Activated naive CD4-positive, alpha-beta T cell (primary cell): ENCODE data around the gene DLAT.
"Not testable (repeated sequence)": the region's sequence is repeated elsewhere in the genome, so short reads cannot be mapped to it uniquely, and the experiment has no call there.

ENCODE experiments used
- DNase-seq, 4 experiments: peaks; one replicate each; lab custom pipeline; 2025; lab: John Stamatoyannopoulos, UW

Gene DLAT

DNA sequence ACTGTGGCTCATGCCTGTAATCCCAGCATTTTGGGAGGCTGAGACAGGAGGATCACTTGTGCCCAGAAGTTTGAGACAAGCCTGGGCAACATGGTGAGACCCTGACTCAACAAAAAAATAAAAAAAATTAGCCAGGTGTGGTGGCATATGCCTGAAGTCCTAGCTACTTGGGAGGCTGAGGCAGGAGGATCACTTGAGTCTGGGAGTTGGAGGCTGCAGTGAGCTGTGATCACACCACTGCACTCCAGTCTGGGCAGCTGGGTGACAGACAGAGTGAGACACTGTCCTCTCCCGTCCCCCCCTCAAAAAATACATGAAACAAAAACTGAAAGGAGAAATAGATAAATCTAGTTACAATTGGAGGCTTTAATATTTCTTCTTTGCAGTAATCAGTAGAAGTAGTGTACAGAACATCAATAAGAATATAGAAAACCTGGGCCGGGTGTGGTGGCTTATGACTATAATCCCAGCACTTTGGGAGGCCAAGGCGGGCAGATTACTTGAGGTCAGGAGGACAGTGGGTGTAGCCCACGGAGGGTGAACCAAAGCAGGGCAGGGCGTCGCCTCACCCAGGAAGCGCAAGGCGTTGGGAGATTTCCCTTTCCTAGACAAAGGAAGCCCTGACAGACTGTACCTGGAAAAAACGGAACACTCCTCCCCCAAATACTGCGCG, 19.6 kb upstream of the DLAT start:
- DNase-seq, result no peak

DNA sequence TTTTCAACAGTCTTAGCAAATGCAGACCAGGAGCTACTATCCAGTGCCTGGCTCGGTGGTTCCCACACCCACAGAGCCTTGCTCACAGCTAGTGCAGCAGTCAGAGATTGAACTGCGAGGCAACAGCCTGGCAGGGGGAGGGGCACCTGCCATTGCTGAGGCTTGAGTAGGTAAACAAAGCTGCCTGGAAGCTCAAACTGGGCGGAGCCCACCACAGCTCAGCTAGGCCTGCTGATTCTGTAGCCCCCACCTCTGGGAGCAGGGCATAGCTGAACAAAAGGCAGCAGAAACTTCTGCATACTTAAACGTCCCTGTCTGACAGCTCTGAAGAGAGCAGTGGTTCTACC, 19.1 kb upstream of the DLAT start:
- not testable (repeated sequence) for DNase-seq

DNA sequence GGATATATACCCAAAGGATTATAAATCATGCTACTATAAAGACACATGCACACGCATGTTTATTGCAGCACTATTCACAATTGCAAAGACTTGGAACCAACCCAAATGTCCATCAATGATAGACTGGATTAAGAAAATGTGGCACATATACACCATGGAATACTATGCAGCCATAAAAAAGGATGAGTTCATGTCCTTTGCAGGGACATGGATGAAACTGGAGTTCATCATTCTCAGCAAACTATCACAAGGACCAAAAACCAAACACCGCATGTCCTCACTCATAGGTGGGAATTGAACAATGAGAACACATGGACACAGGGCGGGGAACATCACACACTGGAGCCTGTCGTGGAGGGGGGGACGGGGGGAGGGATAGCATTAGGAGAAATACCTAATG, 13.8 kb upstream of the DLAT start:
- not testable (repeated sequence) for DNase-seq

DNA sequence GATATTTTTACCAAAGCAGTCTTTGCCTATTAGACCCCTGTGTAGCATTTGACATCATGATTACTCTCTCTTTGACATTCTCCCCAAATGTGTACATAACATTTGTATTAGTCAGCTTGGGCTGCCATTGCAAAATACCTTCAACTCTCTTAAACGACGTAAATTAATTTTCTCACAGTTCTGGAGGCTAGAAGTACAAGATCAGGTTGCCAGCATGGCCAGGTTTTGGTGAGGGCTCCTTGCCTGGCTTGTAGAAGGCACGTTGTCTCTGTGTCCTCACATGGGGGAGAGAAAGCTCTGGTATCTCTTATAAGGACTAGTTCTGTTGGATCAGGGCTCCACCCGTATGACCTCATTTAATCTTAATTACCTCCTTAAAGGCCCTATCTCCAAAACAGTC, 12.3 kb upstream of the DLAT start:
- no peak for DNase-seq

DNA sequence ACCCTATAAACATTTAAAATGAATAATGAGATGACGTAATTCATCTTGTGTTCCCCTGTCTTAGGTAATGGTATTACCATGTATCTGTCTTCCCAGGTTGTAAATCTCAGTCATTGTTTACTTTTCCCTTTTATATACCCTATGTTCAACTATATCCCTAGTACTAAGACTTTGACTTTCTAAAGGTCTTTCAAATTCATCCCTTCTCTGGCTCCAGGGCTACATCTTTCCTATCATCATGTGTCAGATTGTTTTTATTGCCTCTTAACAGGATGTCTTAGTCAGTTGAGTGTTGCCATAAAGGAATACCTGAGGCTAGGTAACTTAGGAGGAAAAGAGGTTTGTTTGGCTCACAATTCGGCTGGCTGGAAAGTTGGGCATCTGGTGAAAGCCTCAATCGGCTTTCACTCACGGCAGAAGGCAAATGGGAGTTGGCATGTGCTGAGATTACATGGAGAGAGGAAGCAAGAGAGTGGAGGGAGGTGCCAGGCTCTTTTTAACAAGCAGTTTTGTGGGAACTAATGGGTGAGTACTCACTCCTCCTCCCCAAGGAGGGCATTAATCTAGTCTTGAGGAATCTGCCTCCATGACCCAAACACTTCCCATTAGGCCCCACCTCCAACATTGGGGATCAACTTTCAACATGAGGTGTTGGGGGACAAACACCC, 11.6 kb upstream of the DLAT start:
- DNase-seq, result no peak

DNA sequence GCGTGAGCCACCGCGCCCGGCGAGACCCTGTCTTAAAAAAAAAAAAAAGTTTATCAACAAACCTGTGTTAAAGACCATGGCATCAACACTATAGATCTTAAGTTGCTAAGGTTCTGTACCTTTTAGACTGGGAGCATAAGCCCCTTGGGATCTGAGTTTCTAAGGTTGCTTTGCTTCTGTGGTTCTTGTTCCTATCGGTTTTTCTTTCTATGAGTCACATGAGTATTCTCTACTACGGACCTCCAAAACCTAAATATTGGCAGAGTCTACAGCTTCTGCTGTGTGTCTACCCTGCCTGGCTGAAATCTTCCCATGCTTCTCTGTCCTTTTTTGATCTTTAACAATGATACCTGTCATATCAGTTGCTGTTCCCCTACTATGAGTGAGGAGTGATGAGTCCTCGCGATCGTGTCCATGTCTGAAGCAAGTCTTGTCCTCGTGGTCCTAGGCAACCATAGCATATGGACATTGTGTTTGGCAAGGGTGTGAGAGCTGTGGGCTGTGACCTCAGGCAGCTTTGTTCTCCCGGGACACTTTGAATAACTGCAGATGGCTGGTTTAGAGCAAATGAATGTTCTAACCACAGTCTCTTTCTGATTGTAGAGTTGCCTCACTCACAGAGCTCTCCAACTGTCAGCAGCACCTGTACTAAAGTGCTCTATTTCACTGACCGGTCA, 9.0 kb upstream of the DLAT start:
- DNase-seq, result no peak

DNA sequence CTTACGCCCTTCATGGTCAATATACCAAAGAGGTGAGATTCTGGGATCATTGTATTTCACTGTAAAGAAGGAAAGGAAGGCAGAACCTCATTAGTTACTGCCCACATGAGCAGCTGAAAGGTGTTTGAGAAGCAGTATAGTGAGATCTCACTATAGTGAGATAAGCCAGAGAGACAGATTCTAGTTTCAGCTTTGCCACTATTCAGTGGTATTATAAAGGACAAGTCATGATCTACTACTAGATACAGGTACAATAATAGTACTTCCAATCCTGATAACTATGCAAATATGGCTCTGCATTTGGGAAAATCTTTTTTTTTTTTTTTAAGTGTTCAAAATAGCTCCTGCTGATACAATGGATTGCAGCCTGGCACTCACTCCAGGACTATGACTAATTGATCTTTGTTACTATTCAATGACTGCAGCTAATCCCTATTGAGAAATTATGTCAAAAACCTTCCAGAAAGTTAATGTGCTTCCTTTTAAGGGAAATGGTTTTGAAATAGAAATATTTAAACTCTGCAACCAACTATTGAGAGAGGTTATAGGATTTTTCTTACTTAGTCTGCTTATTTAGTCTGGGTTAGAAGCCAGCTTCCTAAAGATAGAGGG, 8.3 kb upstream of the DLAT start:
- DNase-seq, result no peak

DNA sequence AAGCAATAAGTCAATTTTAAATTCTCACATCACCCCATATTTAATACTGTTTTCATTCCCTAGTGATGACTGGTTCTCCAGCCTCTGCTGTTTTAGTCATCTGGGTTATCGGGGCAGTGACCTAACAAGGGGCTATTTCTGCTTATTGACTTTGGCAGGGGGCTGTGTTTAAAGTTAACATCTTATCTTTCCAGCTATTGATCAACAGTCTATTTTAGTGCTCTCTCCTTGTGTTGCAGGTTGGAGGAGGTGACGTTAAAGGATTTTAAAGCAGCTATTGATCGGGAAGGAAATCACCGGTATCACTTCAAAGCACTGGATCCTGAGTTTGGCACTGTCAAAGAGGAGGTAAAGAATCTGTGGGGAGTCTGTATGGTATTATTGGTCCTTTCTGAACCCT, 7.7 kb upstream of the DLAT start:
- DNase-seq, result no peak

DNA sequence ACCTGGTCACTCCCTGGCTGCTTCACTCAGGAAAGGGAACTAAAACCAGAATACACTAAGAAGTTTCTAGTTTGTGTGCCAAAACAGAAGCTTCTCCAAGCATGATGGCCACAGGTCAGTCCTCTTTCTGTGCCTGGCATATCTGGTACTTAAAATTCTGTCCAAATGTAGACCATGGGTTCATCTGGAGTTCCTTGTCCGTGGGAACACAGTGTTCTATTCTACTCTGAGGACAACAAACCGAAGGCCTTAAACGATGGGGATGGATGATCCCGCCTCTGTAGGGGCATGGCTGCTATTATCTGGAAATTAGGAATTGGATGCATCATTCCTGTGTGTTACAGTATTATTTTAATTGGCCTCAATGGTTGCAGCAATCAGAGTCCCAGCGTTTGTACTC, 6.1 kb upstream of the DLAT start:
- DNase-seq, result no peak

DNA sequence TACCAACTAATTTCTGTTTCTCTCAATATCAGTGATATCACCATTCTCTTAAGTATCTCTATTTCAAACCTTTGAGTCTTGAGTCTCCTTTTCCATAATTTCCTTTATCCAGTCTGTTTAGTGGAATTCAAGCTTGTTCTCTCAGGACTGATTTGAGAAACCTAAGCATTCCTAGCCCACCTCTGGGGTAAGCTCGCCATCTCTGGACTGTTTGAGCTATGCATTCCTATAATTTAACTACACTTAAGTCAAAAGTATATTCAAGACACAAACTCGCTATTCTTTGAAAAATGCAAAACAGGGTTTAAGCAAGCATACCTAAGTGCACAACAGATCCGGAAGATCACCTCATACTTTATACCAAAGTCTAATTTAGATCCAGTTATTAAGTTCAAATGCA, 2.1 kb upstream of the DLAT start:
- no peak for DNase-seq

DNA sequence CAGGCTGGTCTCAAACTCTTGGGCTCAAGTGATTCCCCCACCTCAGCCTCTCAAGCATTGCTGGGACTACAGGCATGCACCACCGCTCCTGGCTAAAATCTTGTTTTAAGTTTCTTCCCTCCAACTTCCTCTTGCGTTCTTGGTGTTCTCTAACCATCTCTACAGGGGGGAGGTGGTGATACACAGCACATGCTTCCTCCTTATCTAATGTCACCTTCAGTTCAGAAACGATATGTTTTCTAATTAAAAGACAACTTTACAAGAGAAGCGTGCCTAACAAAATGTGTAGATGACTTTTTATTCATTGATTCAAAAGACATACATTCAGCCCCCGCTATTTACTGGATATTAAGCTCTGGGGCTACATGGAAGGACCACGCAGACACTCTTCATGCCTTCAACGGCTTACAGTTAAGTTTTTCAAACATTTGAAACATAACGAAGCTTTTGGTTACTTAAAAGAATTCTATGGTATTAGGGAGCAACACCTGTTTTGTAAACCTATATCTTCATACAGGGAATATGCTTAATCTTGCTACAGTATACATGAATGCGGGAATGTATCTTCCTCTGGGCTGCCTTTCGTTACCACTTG, 933 bp upstream of the DLAT start:
- DNase-seq, result no peak

DNA sequence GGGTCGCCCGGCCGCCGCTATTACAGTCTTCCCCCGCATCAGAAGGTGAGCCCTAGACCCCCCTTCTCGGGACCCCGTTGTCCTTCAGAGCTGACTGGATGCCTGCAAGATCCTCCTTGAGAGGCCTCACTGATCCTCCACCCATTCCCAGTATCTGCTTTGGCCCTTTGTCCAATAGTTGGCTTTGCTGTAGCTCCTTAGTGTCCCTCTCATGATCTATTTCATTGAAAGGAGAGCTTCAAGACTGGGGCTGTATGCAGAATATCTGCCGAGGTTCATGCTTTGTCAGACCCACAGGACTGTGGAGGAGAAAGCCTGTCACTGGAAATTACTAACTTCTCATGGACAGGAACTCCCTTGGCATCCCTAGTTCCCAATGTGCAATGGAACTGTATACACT, 499 bp downstream of the DLAT start:
- DNase-seq, result no peak

DNA sequence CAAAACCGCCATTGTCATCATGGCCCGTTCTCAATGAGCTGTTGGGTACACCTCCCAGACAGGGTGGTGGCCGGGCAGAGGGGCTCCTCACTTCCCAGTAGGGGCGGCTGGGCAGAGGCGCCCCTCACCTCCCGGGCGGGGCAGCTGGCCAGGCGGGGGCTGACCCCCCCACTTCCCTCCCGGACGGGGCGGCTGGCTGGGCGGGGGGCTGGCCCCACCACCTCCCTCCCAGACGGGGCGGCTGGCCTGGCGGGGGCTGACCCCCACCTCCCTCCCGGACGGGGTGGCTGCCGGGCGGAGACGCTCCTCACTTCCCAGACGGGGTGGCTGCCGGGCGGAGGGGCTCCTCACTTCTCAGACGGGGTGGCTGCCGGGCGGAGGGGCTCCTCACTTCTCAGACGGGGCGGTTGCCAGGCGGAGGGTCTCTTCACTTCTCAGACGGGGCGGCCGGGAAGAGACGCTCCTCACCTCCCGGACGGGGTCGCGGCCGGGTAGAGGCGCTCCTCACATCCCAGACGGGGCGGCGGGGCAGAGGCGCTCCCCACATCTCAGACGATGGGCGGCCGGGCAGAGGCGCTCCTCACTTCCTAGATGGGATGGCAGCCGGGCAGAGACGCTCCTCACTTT, 1.7 kb downstream of the DLAT start:
- not testable (repeated sequence) for DNase-seq

DNA sequence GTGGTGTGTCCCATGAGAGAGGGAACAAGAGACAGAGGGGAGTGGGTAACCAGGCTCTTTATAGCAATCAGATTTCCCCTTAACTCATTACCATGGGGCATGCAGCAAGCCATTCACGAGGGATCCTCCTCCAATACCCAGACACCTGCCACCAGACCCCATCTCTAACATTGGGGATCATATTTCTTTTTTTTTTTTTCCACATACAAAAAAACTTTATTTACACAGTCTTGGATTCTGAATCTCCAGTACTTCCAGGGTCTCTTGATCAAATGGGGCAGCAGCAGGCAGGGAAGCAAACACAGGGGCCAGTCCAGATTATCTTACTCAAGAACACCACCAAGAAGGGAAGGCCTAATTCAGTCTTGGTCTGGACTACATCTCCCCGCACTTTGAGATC, 4.3 kb downstream of the DLAT start:
- DNase-seq, result no peak

DNA sequence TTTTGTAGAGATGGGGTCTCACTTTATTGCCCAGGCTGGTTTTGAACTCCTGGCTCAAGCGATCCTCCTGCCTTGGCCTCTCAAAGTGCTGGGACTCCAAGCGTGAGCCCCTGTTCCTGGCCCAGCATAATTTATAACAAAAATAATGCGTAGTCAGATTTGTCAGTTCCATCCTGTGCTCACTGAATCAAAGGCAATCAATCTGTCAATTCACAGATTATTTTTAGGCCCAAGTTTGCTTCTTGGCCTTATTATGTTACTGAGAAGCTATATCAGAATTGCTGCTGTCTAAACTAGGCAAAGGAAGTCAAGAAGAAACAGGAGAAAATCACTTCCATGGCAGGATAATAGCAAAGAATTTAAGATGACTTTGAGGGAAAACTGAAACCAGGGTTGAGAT, 8.7 kb downstream of the DLAT start:
- DNase-seq, result no peak

DNA sequence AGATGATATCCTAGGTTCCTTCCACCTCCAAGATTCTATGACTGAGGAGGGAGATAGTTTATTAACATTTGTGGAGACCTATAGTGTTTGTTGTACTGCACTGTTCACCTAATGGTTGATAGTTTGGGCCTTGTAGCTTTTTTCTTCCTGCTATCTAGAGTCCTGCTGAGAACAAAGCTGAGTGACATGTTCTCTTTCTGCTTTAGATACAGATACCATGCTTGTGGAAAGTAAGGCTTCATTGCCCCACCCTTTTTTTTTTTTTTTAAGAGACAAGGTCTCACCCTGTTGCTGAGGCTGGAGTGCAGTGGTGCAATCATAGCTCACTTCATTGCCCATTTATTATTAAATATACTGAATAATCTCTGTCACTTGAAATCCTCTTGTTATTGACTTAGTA, 12.3 kb downstream of the DLAT start:
- DNase-seq, result no peak

DNA sequence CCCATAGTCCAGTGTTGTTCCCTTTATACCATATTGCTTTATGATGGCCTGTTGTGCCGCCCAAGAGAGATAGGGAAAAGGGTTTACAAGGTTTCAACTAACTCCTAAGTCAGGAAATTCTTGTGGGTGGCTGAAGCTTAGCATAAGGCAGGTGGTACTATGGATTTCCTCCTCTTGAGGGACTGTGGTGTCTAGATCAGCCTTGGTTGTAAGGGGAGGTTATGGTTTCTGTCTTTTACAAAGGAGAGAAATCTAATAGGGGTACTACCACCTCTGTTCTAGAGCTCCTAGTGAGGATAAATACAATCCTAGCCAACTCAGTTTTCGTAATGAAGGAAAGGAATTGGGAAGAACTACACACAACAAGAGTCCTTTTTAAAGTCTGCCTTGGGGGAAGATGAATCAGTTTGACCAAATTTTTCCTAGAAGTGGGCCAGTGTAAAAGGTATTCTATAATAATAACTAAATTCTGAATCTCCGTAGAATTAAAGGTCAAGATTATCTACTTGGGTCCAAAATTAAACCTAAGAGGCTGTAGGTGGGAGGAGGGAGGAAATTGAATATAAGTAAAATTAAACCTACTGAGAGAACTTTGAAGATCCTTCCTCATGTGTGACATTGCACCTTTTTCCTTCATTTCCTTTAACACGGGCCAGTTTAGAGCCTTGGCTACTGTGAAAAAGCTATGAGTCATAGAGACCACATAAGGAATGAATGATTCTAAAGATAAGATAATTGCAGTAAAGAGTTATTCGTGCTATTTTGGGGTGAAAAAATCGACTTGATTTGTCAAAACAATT, 17.2 kb downstream of the DLAT start:
- DNase-seq, result no peak

DNA sequence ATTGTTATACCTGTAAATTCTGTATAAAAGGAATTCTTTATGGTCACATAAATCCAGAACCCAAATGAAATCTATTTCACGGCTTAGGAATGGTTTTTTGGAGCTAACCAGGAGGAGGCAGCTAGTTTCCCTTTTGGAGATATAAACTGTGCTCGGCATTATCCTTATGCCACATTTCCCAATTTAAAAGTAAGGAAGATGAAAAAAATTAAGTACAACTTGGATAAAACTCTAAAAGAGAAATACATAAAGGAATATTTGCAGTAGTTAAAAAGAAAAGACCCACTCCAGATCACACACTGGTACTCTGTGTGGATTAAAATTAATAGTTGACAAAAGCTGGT, 17.7 kb downstream of the DLAT start:
- DNase-seq, result no peak

DNA sequence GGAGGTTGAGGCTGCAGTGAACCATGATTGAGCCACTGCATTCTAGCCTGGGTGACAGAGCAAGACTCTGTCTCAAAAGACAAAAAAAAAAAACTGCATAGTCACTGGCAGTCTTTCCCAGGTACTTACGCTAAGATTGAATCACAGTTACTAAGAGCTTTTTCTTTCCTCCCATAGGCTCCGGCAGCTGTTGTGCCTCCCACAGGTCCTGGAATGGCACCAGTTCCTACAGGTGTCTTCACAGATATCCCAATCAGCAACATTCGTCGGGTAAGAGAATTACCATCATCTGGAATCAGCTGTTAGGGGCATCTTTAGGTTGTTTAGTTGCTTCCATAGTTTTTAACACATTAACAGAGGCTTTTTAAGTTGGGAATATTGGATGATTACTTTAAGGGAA, 19.8 kb downstream of the DLAT start:
- no peak for DNase-seq

DNA sequence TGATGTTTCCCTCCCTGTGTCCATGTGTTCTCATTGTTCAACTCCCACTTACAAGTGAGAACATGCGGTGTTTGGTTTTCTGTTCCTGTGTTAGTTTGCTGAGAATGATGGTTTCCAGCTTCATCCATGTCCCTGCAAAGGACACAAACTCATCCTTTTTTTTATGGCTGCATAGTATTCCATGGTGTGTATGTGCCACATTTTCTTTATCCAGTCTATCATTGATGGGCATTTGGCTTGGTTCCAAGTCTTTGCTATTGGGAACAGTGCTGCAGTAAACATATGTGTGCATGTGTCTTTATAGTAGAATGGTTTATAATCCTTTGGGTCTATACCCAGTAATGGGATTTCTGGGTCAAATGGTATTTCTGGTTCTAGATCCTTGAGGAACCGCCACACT, 21.4 kb downstream of the DLAT start:
- not testable (repeated sequence) for DNase-seq

DNA sequence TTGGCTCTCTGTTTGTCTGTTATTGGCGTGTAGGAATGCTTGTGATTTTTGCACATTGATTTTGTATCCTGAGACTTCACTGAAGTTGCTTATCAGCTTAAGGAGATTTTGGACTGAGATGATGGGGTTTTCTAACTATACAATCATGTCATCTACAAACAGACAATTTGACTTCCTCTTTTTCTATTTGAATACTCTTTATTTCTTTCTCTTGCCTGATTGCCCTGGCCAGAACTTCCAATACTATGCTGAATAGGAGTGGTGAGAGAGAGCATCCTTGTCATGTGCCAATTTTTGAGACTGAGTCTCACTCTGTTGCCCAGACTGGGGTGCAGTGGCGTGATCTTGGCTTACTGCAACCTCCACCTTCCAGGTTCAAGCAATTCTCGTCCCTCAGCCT, 23.0 kb downstream of the DLAT start:
- DNase-seq, result not testable (repeated sequence)

DNA sequence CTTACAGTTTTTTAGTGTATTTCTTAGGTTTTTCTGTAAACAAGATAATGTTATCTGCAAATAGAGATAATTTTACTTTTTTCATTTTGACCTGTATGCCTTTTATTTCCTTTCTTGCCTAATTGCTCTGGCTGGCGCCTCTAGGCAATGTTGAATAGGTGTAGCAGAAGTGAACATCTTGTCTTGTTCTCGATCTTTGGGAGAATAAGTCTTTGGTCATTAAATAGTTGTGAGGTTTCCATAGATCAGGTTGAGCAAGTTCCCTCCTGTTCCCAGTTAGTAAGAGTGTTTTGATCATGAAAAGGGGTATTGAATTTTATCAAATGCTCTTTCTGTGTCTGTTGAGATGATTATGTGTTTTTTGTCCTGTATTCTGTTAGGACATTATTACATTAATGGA, 24.6 kb downstream of the DLAT start:
- DNase-seq, result no peak
